A673 (cell line): ENCODE results near the gene KCND3. TPM values are rescaled to one million over a fixed set of nuclear protein-coding genes. Genes with fewer than 3 reads are reported as not detected.

ENCODE experiments used
- BruUV-seq: library from RNA; stranded (reverse); fragments of 400-500 nt; replicated peaks from 2 replicates; lab custom pipeline; 2021; lab: Mats Ljungman, UMichigan
- CTCF ChIA-PET: fragments of 300-600 bp; sonication (Branson Sonifier 250); formaldehyde crosslinking; loops from one replicate; lab custom pipeline; 2022; ENCODE audit warnings: antibody characterized with exemption; lab: Charles Lee
- POLR2A ChIA-PET: fragments of 300-600 bp; sonication (Branson Sonifier 250); formaldehyde crosslinking; loops from one replicate; lab custom pipeline; 2022; ENCODE audit warnings: antibody characterized with exemption; ENCODE audit not compliant: low non-redundant PET; lab: Charles Lee
- DNase-seq: peaks from one replicate; pipeline ENCODE4 v3.0.0-alpha.2; 2015; ENCODE audit warnings: low spot score
- H3K27ac ChIP-seq: fragments of 200-600 bp; sonication (generic); 2 replicates; pipeline ENCODE4 v1.5.1; 2016; ENCODE audit warnings: mixed run types, low read depth, mild to moderate bottlenecking, mixed read lengths, antibody characterized with exemption, low read length; ENCODE audit not compliant: poor library complexity, severe bottlenecking
- H3K27me3 ChIP-seq: fragments of 200-600 bp; sonication (generic); replicated peaks from 2 replicates; pipeline ENCODE4 v1.6.1; 2017; ENCODE audit warnings: mixed run types, low read depth, mild to moderate bottlenecking, mixed read lengths, antibody characterized with exemption, low read length; ENCODE audit not compliant: insufficient read depth, poor library complexity
- H3K36me3 ChIP-seq: fragments of 200-600 bp; sonication (generic); 2 replicates; pipeline ENCODE4 v1.6.1; 2016; ENCODE audit warnings: mixed run types, mild to moderate bottlenecking, mixed read lengths, antibody characterized with exemption, low read length; ENCODE audit not compliant: insufficient read depth, poor library complexity, severe bottlenecking
- H3K4me1 ChIP-seq: fragments of 200-600 bp; sonication (generic); 2 replicates; pipeline ENCODE4 v1.6.1; 2017; ENCODE audit warnings: mixed run types, mild to moderate bottlenecking, mixed read lengths, antibody characterized with exemption, low read length; ENCODE audit not compliant: insufficient read depth, poor library complexity, severe bottlenecking
- H3K4me3 ChIP-seq: fragments of 200-600 bp; sonication (generic); 2 replicates; pipeline ENCODE4 v1.5.1; 2016; ENCODE audit warnings: low read depth, mixed run types, mild to moderate bottlenecking, mixed read lengths, low read length; ENCODE audit not compliant: poor library complexity, severe bottlenecking
- H3K9me3 ChIP-seq: fragments of 200-600 bp; sonication (generic); 2 replicates; pipeline ENCODE4 v1.6.1; 2016; ENCODE audit warnings: mixed run types, low read depth, mild to moderate bottlenecking, mixed read lengths, antibody characterized with exemption, low read length; ENCODE audit not compliant: poor library complexity, severe bottlenecking
- CTCF ChIP-seq: fragments of 300-800, 200-600 bp; sonication (generic); conservative IDR thresholded peaks from 2 replicates; pipeline ENCODE4 v1.5.1; 2017; ENCODE audit warnings: low read depth, mild to moderate bottlenecking, antibody characterized with exemption, low read length, moderate library complexity, mixed read lengths
- EZH2 ChIP-seq: fragments of 200-600 bp; sonication (generic); IDR thresholded peaks from 2 replicates; pipeline ENCODE4 v1.6.1; 2017; ENCODE audit warnings: borderline replicate concordance, low read depth, mild to moderate bottlenecking, mixed read lengths, antibody characterized with exemption, low read length; ENCODE audit not compliant: poor library complexity, severe bottlenecking
- intact Hi-C: fragments of 100-400 bp; cut with micrococcal nuclease; formaldehyde crosslinking; loops from one replicate; pipeline ENCODE4 v1.10.0; 2022; ENCODE audit not compliant: unreplicated experiment
- total RNA-seq: library from RNA; stranded (reverse); gene quantifications from 2 replicates; pipeline ENCODE4 v1.2.3, GENCODE V29; 2021

Gene KCND3
- total RNA-seq, 1 experiment from 2014 or later = not detected

GRCh38 chr1:111827946-111828345 lies 161.5 kb downstream of the KCND3 start:
- DNase-seq = no peak
- no peaks in the 10 kb centered on the region for H3K9me3 ChIP-seq
- intact Hi-C loops = no loop called here
- ChIA-PET CTCF (no interaction called here), POLR2A (no interaction called here)
- no peak overlapping the region for H3K4me3 ChIP-seq
- no peak overlapping the region for H3K27ac ChIP-seq
- H3K27me3 ChIP-seq = peaks cover 69% of the 10 kb centered on the region
- no peaks in the 10 kb centered on the region for H3K36me3 ChIP-seq
- no TSS peak for BruUV-seq
- no peaks in the 10 kb centered on the region for H3K4me1 ChIP-seq
- TF ChIP-seq CTCF (no peak), EZH2 (no peak)

DNA sequence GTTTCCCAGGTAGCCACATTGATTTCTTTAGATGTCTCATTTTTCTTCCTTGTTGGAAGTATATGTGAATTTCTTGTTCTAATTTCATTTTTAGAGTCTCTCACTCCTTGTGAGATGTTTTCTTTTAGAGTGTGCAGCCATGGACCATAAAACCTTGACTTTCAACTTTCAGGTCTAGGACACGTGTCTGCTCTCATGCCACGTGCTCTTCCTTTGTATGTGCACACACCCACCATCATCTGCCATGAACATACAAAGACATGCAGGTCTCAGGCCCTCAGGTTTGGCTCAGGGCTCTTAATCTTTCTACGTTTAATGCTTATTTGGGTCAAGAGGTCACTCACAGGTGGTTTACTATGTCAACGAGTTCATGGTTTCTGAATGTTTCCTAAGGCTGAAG lies 163.2 kb downstream of the KCND3 start:
- POLR2A ChIA-PET = no interaction called here
- Histone ChIP-seq H3K9me3 (no peaks in the 10 kb centered on the region), H3K27ac (no peak overlapping the region), H3K27me3 (peaks cover 65% of the 10 kb centered on the region), H3K4me1 (no peaks in the 10 kb centered on the region), H3K36me3 (no peaks in the 10 kb centered on the region), H3K4me3 (no peak overlapping the region)
- CTCF ChIA-PET = no interaction called here
- intact Hi-C loops = no loop called here
- TF ChIP-seq CTCF = no peak
- TF ChIP-seq EZH2 = no peak
- DNase-seq = no peak
- no TSS peak for BruUV-seq

DNA sequence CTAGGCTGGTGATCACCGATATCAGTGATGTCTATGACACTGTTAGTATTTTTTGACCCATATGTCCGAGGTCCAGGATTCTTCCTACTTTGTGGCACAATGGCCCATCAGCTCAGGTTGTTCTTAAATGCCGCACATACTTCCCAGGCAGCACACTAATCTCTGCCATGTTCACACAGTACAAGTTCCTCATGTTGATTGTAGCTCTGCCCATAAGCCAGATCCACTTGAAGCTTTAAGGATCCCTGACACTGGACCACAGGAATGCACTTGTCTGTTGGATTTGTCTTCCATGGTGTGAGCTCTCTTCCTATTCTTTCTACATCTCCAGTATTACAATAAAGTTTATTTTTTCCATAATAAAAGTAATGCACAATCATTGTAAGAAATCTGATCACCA lies 164.3 kb downstream of the KCND3 start:
- no peak for TF ChIP-seq EZH2
- no TSS peak for BruUV-seq
- Histone ChIP-seq H3K4me1 (no peaks in the 10 kb centered on the region), H3K27me3 (peaks cover 65% of the 10 kb centered on the region), H3K4me3 (no peak overlapping the region), H3K36me3 (no peaks in the 10 kb centered on the region), H3K9me3 (no peaks in the 10 kb centered on the region), H3K27ac (no peak overlapping the region)
- no peak for DNase-seq
- ChIA-PET CTCF (no interaction called here), POLR2A (no interaction called here)
- intact Hi-C loops = no loop called here

DNA sequence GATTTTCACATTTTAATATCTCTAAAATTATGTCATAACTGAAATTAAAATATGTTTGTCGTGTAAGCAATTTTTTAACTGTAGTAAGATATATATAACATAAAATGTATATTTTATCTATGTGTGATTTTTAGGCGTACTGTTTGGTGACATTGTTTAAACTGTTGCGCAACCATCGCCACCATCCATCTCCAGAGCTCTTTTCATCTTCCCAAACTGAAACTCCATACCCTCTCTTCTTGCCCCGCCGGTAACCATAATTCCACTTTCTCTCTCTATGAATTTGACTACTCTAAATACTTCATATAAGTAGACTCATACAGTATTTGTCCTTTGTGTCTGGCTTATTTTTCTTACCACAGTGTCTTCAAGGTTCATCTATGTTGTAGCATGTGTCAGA lies 167.3 kb downstream of the KCND3 start:
- Histone ChIP-seq H3K27ac (no peak overlapping the region), H3K9me3 (no peaks in the 10 kb centered on the region), H3K4me1 (no peaks in the 10 kb centered on the region), H3K36me3 (no peaks in the 10 kb centered on the region), H3K27me3 (peaks cover 44% of the 10 kb centered on the region), H3K4me3 (no peak overlapping the region)
- intact Hi-C loops = no loop called here
- POLR2A ChIA-PET = no interaction called here
- CTCF ChIA-PET = no interaction called here
- BruUV-seq = no TSS peak
- no peak for TF ChIP-seq EZH2
- no peak for DNase-seq
